GM21390 (cell line): ENCODE data around the gene ASAP2.
"Not testable (repeated sequence)": the region's sequence is repeated elsewhere in the genome, so short reads cannot be mapped to it uniquely, and the experiment has no call there.

ENCODE experiments used
- ATAC-seq: cut with Tn5 transposase; IDR thresholded peaks from one replicate; pipeline ENCODE4 v1.9.1; 2021; ENCODE audit not compliant: unreplicated experiment

The ASAP2 gene

GRCh38 chr2:9211496-9211895 is 4.9 kb downstream of the ASAP2 start:
- ATAC-seq: no peak

DNA sequence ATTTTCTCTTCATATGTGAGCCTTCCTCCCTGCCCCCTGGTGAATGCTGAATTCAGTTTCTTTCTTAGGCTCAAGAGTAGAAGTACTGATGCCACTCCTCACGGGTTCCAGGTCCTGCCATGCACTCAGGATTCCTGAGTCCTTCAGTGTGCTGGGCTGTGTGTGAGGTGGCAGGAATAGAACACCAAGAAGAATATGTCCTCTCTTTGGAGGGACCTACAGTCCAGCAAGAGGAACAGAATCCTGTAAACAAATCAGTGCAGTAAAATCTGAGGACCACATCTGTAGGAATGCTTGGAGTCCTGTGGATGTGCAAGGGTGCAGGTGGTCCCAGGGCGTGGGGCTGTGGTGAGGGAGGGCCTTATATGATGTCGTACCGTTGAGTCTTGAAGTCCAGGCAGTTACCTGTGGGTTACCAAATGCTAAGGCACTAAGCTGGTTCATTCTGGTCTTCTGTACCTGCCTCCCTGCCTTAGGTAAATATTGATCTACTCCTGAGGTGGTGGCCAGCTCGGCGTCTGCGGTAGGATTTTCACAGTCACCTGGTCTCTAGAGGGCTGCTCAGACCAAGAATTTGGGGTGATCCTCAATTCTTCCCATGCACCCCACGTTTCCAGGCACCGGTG is 5.5 kb downstream of the ASAP2 start:
- no peak for ATAC-seq

- no peak for ATAC-seq
Observed at GRCh38 chr2:9212661-9213411, 6.2 kb downstream of the ASAP2 start.

GRCh38 chr2:9213477-9214051 is 7.0 kb downstream of the ASAP2 start:
- no peak for ATAC-seq

GRCh38 chr2:9214873-9215272 is 8.3 kb downstream of the ASAP2 start:
- no peak for ATAC-seq

- ATAC-seq: no peak
Observed at GRCh38 chr2:9215680-9216079, 9.1 kb downstream of the ASAP2 start.

DNA sequence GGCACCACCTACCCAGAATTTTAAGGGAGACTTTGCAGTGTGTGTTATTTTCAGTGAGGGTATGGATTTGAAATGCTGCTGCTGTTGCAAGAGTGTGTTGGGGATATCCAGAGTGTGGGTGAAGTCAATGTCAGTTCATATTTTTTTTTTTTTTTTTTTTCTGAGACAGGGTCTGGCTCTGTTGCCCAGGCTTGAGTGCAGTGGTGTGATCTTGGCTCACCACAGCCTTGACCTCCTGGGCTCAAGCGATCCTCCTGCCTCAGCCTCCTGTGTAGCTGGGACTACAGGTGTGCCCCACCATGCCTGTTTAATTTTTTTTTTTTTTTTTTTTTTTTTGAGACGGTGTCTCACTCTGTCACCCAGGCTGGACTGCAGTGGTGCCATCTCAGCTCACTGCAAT is 9.5 kb downstream of the ASAP2 start:
- ATAC-seq: not testable (repeated sequence)

DNA sequence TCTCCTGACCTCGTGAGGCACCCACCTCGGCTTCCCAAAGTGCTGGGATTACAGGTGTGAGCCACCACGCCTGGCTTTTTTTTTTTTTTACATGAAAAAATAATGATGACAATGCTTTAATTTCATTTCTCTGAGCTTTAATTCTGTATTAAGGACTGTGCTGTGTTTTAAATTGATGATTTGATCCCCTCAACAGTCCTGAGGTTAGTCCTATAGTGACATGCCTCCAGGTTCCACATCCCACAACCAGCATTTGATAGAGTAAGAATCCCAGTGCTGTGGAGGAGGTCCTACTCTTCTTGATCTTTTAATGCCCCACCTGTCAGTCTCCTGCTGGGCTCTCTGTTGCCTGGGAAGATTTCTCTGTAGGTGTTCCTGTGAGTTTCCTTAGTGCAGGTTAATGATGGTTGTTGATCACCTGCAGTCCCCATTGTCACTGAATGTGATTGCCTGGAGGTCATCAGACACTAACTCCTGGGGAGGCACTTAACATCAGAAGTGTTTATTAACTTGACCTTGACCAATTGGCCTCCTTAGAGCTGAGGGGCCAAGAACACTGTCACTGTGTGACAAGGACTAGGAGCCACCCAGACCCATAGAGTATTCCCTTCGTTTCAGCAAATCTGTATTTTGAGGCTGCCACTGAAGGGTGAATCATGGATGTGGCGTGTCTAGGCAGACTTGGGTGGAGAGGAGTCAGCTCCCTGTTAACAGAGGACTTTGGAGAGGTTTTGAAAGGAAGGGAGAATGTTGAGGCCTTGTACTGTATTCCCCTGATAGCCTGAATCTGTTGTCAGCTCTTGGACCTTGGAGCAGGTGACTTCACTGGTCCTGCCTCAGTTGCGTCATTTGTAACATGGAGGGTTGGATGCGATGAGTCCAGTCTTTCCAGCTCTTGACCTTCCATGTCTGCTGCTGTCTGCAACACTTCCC is 11.5 kb downstream of the ASAP2 start:
- ATAC-seq: no peak

- ATAC-seq: no peak
Observed at GRCh38 chr2:9219027-9219445, 12.4 kb downstream of the ASAP2 start.

DNA sequence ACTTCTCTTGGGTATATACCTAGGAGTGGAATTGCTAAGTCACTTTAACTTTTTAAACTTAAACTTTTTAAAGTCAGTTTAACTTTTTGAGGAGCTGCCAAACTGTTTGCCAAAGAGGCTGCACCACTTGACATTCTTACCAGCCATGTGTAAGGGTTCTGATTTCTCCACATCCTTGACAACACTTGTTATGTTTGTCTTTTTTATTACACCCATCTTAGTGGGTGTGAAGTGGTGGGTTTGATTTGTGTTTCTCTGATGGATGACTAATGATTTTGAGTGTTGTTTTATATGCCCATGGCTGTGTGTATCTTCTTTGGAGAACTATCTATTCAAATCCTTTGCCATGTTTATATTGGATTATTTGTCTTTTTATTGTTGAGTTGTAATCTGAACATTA is 13.6 kb downstream of the ASAP2 start:
- ATAC-seq: no peak

DNA sequence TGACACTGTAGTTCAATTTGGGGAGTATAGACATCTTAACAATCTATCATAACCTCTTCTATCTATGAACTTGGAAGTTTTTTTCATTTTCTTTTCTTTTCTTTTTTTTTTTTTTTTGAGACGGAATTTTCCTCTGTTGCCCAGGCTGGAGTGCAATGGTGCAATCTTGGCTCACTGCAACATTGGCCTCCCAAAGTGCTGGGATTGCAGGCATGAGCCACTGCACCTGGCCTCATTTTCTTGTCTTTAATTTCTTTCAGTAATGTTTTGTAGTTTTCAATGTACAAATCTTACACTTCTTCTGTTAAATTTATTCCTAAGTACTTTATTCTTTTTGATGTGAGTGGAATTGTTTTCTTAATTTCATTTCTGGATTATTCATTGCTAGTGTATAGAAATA is 14.6 kb downstream of the ASAP2 start:
- ATAC-seq: no peak

DNA sequence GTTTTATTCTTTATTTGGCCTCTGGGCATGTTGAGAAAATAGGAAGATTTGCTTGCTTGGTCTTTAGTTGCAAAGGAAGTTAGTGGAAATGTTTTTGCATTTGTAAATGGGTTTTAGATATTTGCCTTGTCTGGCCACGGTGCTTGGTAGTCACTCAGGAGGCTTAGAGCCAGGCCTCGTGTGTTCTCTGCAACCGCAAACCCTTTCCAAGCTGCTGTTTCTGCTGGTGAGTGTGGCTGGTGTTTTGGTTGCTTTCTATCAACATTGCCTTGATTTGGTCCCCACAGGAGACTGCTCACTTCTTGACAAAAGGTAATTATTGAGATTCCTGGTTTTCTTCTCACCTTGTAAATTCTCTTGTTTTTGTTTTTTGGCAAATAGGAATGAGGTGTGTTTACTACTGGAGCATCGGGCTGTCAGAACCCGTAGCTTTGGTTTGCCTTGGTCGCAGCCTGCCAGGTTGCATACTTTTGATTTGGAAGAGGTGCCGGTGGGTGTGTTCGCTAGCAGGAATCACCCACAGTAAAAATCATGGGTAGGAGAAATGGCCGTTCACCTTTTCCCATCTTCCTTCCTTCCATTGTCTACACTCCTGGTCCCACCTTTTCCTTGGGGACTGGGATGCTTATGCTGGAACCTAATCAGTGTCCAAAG is 15.8 kb downstream of the ASAP2 start:
- ATAC-seq: no peak

DNA sequence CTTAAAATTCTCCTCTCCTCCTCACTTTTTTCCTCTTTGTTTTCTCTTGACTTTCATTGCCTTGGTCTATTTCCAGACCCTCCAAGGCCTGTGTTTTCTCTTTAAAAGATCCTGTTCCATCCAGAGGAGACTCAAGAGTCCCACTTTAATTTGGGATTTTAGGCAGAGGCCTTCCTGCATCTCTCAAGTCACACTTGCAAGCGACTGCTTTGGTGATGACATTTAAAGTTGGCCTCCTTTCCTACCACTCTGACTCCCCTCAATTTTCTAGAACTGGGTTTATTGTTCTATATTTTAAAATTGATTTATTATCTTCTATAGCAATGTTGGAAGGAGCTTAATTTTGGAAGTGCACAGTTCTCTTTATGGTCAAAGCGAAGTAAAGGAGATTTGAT is 16.3 kb downstream of the ASAP2 start:
- ATAC-seq: no peak

- no peak for ATAC-seq
Observed at GRCh38 chr2:9225806-9226205, 19.2 kb downstream of the ASAP2 start.

GRCh38 chr2:9226458-9227380 is 20.1 kb downstream of the ASAP2 start:
- no peak for ATAC-seq

- ATAC-seq: no peak
Observed at GRCh38 chr2:9228088-9228751, 21.6 kb downstream of the ASAP2 start.

DNA sequence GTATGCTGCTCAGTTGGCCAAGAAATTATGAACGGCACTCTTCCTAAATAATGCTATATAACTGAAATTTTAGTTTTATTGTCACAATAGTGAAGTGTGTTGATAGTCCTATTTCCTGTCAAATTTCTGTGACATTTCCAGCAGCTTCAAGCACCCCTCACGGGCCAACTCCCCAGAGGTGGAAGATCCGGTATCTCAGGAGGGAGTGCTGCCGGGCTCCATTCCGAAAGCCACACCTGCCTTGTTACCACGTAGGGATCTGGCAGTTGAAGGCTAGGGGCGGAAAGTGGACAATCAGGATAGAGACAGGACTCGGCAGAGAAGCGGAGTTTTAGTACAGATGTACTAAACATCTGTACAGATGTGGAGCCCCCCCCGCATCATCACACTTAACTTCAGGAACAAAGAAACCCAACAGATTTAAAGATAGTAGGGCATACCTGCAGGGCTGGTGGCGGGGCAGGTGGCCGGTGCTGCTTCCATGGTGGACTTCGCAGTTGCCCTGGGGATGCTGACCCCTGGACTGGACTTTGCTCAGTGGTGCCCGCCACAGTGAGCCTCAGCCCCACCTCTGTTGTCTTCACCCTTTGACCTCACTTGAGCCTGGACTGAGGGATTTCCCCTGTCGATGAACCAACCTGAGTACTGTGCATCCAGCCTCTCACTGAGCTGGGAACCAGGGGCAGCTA is 22.3 kb downstream of the ASAP2 start:
- ATAC-seq: no peak

GRCh38 chr2:9229470-9229820 is 22.8 kb downstream of the ASAP2 start:
- ATAC-seq: no peak
